Fibroblast of lung (primary cell): ENCODE data around the gene CAPNS1. TPM values are rescaled to one million over a fixed set of nuclear protein-coding genes. Genes with fewer than 3 reads are reported as not detected.

Experiments
- DNase-seq, 2 donors: peaks; one replicate each; pipeline versions ENCODE4 v3.0.0 to v3.0.0-alpha.2; 2010; ENCODE audit warnings: low read depth in 2 of 2
- H2AFZ ChIP-seq: 2 replicates; pipeline ENCODE4 v1.5.1; 2012; ENCODE audit warnings: low read length, control low read depth, inconsistent platforms
- H3K27ac ChIP-seq: 2 replicates; pipeline ENCODE4 v1.5.1; 2011; ENCODE audit warnings: low read length, control low read depth; ENCODE audit not compliant: insufficient read depth
- H3K27me3 ChIP-seq: 2 replicates; pipeline ENCODE4 v1.5.1; 2011; ENCODE audit warnings: mild to moderate bottlenecking, low read length; ENCODE audit not compliant: control insufficient read depth, insufficient read depth
- H3K36me3 ChIP-seq: 2 replicates; pipeline ENCODE4 v1.5.1; 2011; ENCODE audit warnings: low read length; ENCODE audit not compliant: control insufficient read depth, insufficient read depth
- H3K4me1 ChIP-seq: 2 replicates; pipeline ENCODE4 v1.5.1; 2011; ENCODE audit warnings: low read length; ENCODE audit not compliant: control insufficient read depth, insufficient read depth; ENCODE audit errors: extremely low read depth
- H3K4me2 ChIP-seq: 2 replicates; pipeline ENCODE4 v1.5.1; 2011; ENCODE audit warnings: low read length, control low read depth; ENCODE audit not compliant: insufficient read depth; ENCODE audit errors: extremely low read depth
- H3K4me3 ChIP-seq, 4 experiments: fragments of 200-600 bp in 1 of 4; sonication (generic) in 1 of 4; replicated peaks in 1 of 4; 2 replicates each; pipeline ENCODE4 v1.5.1; 2011 to 2016; ENCODE audit warnings: low read length in 4 of 4, low read depth in 3 of 4, mild to moderate bottlenecking in 3 of 4, control low read depth in 2 of 4, inconsistent platforms in 1 of 4, mixed read lengths in 1 of 4; ENCODE audit not compliant: insufficient read depth in 1 of 4; ENCODE audit errors: control extremely low read depth in 1 of 4
- H3K79me2 ChIP-seq: 2 replicates; pipeline ENCODE4 v1.5.1; 2012; ENCODE audit warnings: mild to moderate bottlenecking, low read length, inconsistent platforms; ENCODE audit not compliant: control insufficient read depth, insufficient read depth
- H3K9ac ChIP-seq: 2 replicates; pipeline ENCODE4 v1.5.1; 2011; ENCODE audit warnings: mild to moderate bottlenecking, low read length, control low read depth; ENCODE audit not compliant: insufficient read depth
- H3K9me3 ChIP-seq: 2 replicates; pipeline ENCODE4 v1.5.1; 2012; ENCODE audit warnings: low read depth, low read length; ENCODE audit not compliant: control insufficient read depth, insufficient read depth
- H4K20me1 ChIP-seq: 2 replicates; pipeline ENCODE4 v1.5.1; 2011; ENCODE audit warnings: low read length; ENCODE audit not compliant: control insufficient read depth, insufficient read depth; ENCODE audit errors: extremely low read depth
- EZH2 ChIP-seq: IDR thresholded peaks from 2 replicates; pipeline ENCODE4 v1.5.1; 2012; ENCODE audit warnings: low read length, control low read depth, mild to moderate bottlenecking; ENCODE audit errors: missing control alignments
- polyA plus RNA-seq, 2 donors: library from polyadenylated mRNA; depleted of rRNA in 1 of 2; stranded (reverse) in 1 of 2; unstranded in 1 of 2; fragments of >200 nt; gene quantifications; 2 replicates each; pipeline ENCODE4 v1.2.1, GENCODE V29; 2011 to 2012; ENCODE audit warnings: missing spikeins in 1 of 2
- total RNA-seq: library from RNA; depleted of rRNA; stranded (reverse); fragments of >200 nt; gene quantifications from 2 replicates; pipeline ENCODE4 v1.2.1, GENCODE V29; 2014
- TF ChIP-seq, protein P1 (sequence below), 2 donors: IDR thresholded peaks in 1 of 2; conservative IDR thresholded peaks in 1 of 2; 1 replicate in 1 of 2; 2 replicates in 1 of 2; pipeline ENCODE4 v1.5.1; 2011 to 2012; ENCODE audit warnings: low read length in 2 of 2, control low read depth in 1 of 2, inconsistent platforms in 1 of 2, low read depth in 1 of 2, mild to moderate bottlenecking in 1 of 2

The CAPNS1 gene
- total and polyA plus RNA-seq, 2 donors (not counting 1 experiment from before 2014, with no cell fraction given), result 466 to 1,189 TPM

DNA sequence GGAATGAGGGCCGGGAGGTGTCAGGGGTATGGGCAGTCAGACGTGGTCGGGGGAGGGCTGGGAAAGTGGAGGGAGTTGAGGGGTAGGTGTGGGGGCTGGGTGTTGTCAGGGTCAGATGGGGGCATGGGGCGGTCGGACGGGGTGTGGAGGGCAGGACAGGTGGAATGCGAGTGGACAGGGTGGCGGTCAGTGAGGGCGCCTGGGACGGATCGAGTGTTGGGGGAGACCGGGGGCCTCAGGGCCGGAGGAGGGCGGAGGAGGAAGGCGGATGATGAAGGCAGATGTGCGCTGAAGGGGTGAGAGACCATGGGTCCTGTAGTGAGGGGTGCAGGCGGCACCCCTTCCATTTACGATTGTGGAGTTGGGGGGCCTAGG, 18.9 kb upstream of the CAPNS1 start:
- TF ChIP-seq, protein P1, sequence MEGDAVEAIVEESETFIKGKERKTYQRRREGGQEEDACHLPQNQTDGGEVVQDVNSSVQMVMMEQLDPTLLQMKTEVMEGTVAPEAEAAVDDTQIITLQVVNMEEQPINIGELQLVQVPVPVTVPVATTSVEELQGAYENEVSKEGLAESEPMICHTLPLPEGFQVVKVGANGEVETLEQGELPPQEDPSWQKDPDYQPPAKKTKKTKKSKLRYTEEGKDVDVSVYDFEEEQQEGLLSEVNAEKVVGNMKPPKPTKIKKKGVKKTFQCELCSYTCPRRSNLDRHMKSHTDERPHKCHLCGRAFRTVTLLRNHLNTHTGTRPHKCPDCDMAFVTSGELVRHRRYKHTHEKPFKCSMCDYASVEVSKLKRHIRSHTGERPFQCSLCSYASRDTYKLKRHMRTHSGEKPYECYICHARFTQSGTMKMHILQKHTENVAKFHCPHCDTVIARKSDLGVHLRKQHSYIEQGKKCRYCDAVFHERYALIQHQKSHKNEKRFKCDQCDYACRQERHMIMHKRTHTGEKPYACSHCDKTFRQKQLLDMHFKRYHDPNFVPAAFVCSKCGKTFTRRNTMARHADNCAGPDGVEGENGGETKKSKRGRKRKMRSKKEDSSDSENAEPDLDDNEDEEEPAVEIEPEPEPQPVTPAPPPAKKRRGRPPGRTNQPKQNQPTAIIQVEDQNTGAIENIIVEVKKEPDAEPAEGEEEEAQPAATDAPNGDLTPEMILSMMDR (conservative IDR thresholded peaks at IDR 0.05 in 1 of 2, IDR thresholded peaks at IDR 0.05 in 1 of 2; ENCODE audit: low read depth in 1 of 2, low read length in 2 of 2), result no peak
- no peak for TF ChIP-seq EZH2
- no peaks in the 10 kb centered on the region for H3K27me3 ChIP-seq
- DNase-seq, result no peak
- no peaks in the 10 kb centered on the region for H4K20me1 ChIP-seq
- H3K4me3 ChIP-seq, result no peak overlapping the region
- H3K4me2 ChIP-seq, result no peak overlapping the region
- H3K4me1 ChIP-seq, result peaks cover 4% of the 10 kb centered on the region
- H3K79me2 ChIP-seq, result peaks cover 10% of the 10 kb centered on the region
- no peak overlapping the region for H2AFZ ChIP-seq
- peaks cover 18% of the 10 kb centered on the region for H3K36me3 ChIP-seq
- no peaks in the 10 kb centered on the region for H3K9me3 ChIP-seq
- no peak overlapping the region for H3K27ac ChIP-seq
- H3K9ac ChIP-seq, result no peak overlapping the region

DNA sequence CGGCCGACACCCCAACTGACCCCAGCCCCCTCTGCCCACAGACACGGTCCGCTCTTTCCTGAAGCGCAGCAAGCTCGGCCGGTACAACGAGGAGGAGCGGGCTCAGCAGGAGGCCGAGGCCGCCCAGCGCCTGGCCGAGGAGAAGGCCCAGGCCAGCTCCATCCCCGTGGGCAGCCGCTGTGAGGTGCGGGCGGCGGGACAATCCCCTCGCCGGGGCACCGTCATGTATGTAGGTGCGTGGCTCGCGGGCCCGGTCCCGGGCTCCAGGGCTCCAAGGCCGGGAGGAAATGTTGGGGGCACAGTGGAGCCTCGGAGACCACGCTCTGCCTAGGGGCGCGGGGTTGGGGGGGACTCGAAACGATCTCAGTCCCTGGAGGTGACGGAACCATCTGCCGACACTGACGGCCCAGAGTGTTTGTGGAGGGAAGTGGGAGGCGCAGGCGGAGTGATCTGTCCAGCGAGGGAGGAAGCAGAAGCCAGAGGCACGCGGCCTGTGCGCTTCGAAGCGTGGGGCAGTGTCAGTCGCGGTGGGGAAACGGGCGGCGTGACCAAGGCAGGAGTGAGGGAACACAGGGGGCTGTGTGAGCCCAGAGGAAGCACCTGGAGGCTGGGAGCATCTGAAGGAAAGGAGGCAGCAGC, 18.3 kb upstream of the CAPNS1 start:
- no peak overlapping the region for H2AFZ ChIP-seq
- H3K4me2 ChIP-seq, result no peak overlapping the region
- H3K79me2 ChIP-seq, result peaks cover 5% of the 10 kb centered on the region
- no peak overlapping the region for H3K4me3 ChIP-seq
- no peaks in the 10 kb centered on the region for H3K4me1 ChIP-seq
- H3K9ac ChIP-seq, result no peak overlapping the region
- no peaks in the 10 kb centered on the region for H3K27me3 ChIP-seq
- H3K27ac ChIP-seq, result no peak overlapping the region
- no peak for TF ChIP-seq EZH2
- TF ChIP-seq, protein P1 (conservative IDR thresholded peaks at IDR 0.05 in 1 of 2, IDR thresholded peaks at IDR 0.05 in 1 of 2; ENCODE audit: low read depth in 1 of 2, low read length in 2 of 2), result no peak
- DNase-seq, result no peak
- no peaks in the 10 kb centered on the region for H3K9me3 ChIP-seq
- peaks cover 18% of the 10 kb centered on the region for H3K36me3 ChIP-seq
- no peaks in the 10 kb centered on the region for H4K20me1 ChIP-seq

DNA sequence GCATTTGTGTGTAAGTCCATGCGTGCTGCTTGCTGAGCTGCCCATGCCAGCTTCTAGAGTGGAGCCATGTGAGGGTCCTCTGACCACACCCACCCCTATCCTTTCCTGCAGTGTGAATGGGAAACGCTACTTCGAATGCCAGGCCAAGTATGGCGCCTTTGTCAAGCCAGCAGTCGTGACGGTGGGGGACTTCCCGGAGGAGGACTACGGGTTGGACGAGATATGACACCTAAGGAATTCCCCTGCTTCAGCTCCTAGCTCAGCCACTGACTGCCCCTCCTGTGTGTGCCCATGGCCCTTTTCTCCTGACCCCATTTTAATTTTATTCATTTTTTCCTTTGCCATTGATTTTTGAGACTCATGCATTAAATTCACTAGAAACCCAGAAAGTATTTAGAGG, 14.3 kb upstream of the CAPNS1 start:
- no peaks in the 10 kb centered on the region for H3K9me3 ChIP-seq
- no peak for DNase-seq
- H3K27me3 ChIP-seq, result no peaks in the 10 kb centered on the region
- H4K20me1 ChIP-seq, result no peaks in the 10 kb centered on the region
- H2AFZ ChIP-seq, result no peak overlapping the region
- no peaks in the 10 kb centered on the region for H3K4me1 ChIP-seq
- no peak overlapping the region for H3K9ac ChIP-seq
- H3K4me3 ChIP-seq, result no peak overlapping the region
- no peaks in the 10 kb centered on the region for H3K79me2 ChIP-seq
- peaks cover 9% of the 10 kb centered on the region for H3K36me3 ChIP-seq
- TF ChIP-seq, protein P1 (conservative IDR thresholded peaks at IDR 0.05 in 1 of 2, IDR thresholded peaks at IDR 0.05 in 1 of 2; ENCODE audit: low read depth in 1 of 2, low read length in 2 of 2), result no peak
- TF ChIP-seq EZH2, result no peak
- H3K4me2 ChIP-seq, result no peak overlapping the region
- no peak overlapping the region for H3K27ac ChIP-seq
